ENCODE data around the gene ZNF366.

The ZNF366 gene

GRCh38 chr5:72472666-72473422, 34.4 kb downstream of the ZNF366 start:
- no peak for DNase-seq (ENCODE audit: extremely low read depth, low read depth)
- no peak for TF ChIP-seq CTCF (IDR thresholded peaks at IDR 0.05; ENCODE audit: low read depth, low read length, missing control alignments)
- H3K4me3 ChIP-seq (replicated peaks; ENCODE audit: low read depth, low read length) = no peak overlapping the region

DNA sequence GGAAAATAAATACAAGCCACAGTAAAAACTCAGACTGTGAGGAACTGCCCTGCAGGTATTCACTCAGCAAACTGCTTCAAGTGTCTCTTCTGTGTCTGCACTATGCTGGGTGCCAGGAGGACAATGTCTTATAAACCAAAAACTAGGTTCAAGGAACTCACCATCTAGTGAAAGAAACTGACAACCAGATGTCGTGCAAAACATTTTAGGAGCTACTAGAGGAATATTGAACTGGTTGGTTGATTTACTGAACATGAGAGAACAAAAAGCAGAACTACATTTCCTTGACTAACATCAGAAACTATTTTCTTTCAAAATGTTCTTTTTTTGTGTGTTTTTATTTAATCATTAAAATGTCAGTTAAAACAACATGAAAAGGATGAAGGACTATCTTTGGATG, 35.2 kb downstream of the ZNF366 start:
- DNase-seq (ENCODE audit: extremely low read depth, low read depth) = no peak
- H3K4me3 ChIP-seq (replicated peaks; ENCODE audit: low read depth, low read length) = no peak overlapping the region
- no peak for TF ChIP-seq CTCF (IDR thresholded peaks at IDR 0.05; ENCODE audit: low read depth, low read length, missing control alignments)

DNA sequence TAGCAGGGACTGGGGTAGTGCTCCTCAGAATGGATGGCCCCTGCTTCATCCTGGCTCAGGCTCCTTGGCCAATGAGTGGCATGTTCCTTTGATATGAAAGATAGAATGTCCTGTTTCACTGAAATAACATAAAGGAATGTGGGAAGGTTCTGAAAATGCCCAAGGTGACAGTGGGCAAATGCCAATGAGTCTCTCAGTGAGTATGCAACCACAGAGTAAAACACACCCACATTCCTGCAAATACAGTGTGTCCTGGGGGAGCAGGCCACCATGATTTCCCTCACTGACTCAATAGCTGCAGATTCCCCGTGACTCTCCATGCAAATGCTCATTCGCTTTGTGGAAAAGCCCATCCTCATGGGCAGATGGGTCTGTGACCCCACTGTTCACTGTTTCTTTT, 36.4 kb downstream of the ZNF366 start:
- no peak overlapping the region for H3K4me3 ChIP-seq (replicated peaks; ENCODE audit: low read depth, low read length)
- TF ChIP-seq CTCF (IDR thresholded peaks at IDR 0.05; ENCODE audit: low read depth, low read length, missing control alignments) = no peak
- no peak for DNase-seq (ENCODE audit: extremely low read depth, low read depth)

DNA sequence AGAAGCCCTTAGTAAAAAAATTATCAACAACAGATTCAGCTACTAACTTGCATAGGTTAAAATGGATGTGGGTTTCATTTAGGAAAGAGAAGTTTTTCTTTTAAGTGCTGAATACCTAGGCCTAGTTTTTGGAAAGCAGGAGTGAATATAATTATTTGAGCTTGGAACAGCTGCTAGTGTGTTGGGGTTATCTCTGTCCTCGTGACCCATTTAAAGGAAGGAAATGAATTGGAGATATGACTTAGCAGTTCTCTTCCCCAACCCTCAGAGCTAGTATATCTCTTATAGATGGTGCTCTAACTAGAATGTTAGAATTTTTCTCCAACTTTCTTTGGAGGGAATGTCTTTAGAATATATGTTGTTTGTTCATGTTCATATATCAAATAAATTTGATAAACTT, 38.6 kb downstream of the ZNF366 start:
- no peak for DNase-seq (ENCODE audit: extremely low read depth, low read depth)
- no peak overlapping the region for H3K4me3 ChIP-seq (replicated peaks; ENCODE audit: low read depth, low read length)
- TF ChIP-seq CTCF (IDR thresholded peaks at IDR 0.05; ENCODE audit: low read depth, low read length, missing control alignments) = no peak

DNA sequence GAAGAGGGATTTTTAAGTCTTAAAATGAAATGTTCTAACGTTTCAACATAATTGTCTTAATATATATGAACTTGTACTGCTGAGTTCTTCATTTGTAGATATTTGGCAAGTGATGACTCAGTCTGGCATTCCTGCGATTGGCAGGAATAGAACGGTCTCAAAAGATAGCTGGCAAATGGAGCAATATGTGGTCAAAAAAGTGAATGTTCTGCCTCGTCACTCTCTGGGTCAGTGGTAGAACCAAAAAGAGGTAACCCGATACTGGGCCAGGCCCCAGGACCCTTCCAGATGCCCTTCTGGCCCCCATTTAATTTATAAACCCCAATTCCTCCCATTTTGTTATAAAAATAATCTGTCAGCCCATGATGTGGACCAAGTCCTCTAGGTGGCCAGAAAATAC, 39.2 kb downstream of the ZNF366 start:
- H3K4me3 ChIP-seq (replicated peaks; ENCODE audit: low read depth, low read length) = no peak overlapping the region
- TF ChIP-seq CTCF (IDR thresholded peaks at IDR 0.05; ENCODE audit: low read depth, low read length, missing control alignments) = no peak
- no peak for DNase-seq (ENCODE audit: extremely low read depth, low read depth)

- H3K4me3 ChIP-seq (replicated peaks; ENCODE audit: low read depth, low read length) = no peak overlapping the region
- TF ChIP-seq CTCF (IDR thresholded peaks at IDR 0.05; ENCODE audit: low read depth, low read length, missing control alignments) = no peak
- no peak for DNase-seq (ENCODE audit: extremely low read depth, low read depth)
Observed at GRCh38 chr5:72467461-72467860, 39.7 kb downstream of the ZNF366 start.

Data from HFF-Myc (cell line).